Measurements from ENCODE around the gene GNAI1.

The GNAI1 gene

GRCh38 chr7:80208700-80209099, 74.1 kb downstream of the GNAI1 start:
- no peak for DNase-seq (ENCODE audit: low spot score)
- FAIRE-seq = no peak

- FAIRE-seq = no peak
Measured at GRCh38 chr7:80210400-80210799, 75.8 kb downstream of the GNAI1 start.

GRCh38 chr7:80213814-80214213, 79.2 kb downstream of the GNAI1 start:
- FAIRE-seq (no peak), DNase-seq (ENCODE audit: low spot score) (no peak)

More at GRCh38 chr7:80210400-80210799, 75.8 kb downstream of the GNAI1 start:
- DNase-seq (ENCODE audit: low spot score) = no peak

- DNase-seq (ENCODE audit: low spot score) = no peak
Measured at GRCh38 chr7:80215734-80216133, 81.1 kb downstream of the GNAI1 start.

GRCh38 chr7:80216996-80217842, 82.6 kb downstream of the GNAI1 start:
- FAIRE-seq = no peak
- no peak for DNase-seq (ENCODE audit: low spot score)

More at GRCh38 chr7:80215734-80216133, 81.1 kb downstream of the GNAI1 start:
- no peak for FAIRE-seq

- FAIRE-seq = no peak
Measured at GRCh38 chr7:80218723-80219122, 84.1 kb downstream of the GNAI1 start.

GRCh38 chr7:80220022-80220634, 85.5 kb downstream of the GNAI1 start:
- FAIRE-seq (no peak), DNase-seq (ENCODE audit: low spot score) (no peak)

More at GRCh38 chr7:80218723-80219122, 84.1 kb downstream of the GNAI1 start:
- peak; percentile 34 for DNase-seq (ENCODE audit: low spot score)

- no peak for DNase-seq (ENCODE audit: low spot score)
- no peak for FAIRE-seq
Measured at GRCh38 chr7:80224415-80224814, 89.8 kb downstream of the GNAI1 start.

GRCh38 chr7:80225361-80225760, 90.7 kb downstream of the GNAI1 start:
- FAIRE-seq (no peak), DNase-seq (ENCODE audit: low spot score) (no peak)

- FAIRE-seq = no peak
- no peak for DNase-seq (ENCODE audit: low spot score)
Measured at GRCh38 chr7:80226629-80227028, 92.0 kb downstream of the GNAI1 start.

GRCh38 chr7:80230327-80230726, 95.7 kb downstream of the GNAI1 start:
- DNase-seq (ENCODE audit: low spot score) (no peak), FAIRE-seq (no peak)

- FAIRE-seq (no peak), DNase-seq (ENCODE audit: low spot score) (no peak)
Measured at GRCh38 chr7:80231707-80232106, 97.1 kb downstream of the GNAI1 start.

GRCh38 chr7:80232979-80233724, 98.5 kb downstream of the GNAI1 start:
- no peak for DNase-seq (ENCODE audit: low spot score)
- FAIRE-seq = peak; percentile 65

- FAIRE-seq = no peak
- no peak for DNase-seq (ENCODE audit: low spot score)
Measured at GRCh38 chr7:80235334-80235733, 100.7 kb downstream of the GNAI1 start.

- FAIRE-seq (no peak), DNase-seq (ENCODE audit: low spot score) (no peak)
Measured at GRCh38 chr7:80236681-80237080, 102.0 kb downstream of the GNAI1 start.

- no peak for DNase-seq (ENCODE audit: low spot score)
- no peak for FAIRE-seq
Measured at GRCh38 chr7:80240265-80241025, 105.8 kb downstream of the GNAI1 start.

- no peak for DNase-seq (ENCODE audit: low spot score)
- FAIRE-seq = no peak
Measured at GRCh38 chr7:80241671-80242070, 107.0 kb downstream of the GNAI1 start.

- FAIRE-seq (no peak), DNase-seq (ENCODE audit: low spot score) (no peak)
Measured at GRCh38 chr7:80243425-80243824, 108.8 kb downstream of the GNAI1 start.

- DNase-seq (ENCODE audit: low spot score) = no peak
- no peak for FAIRE-seq
Measured at GRCh38 chr7:80244206-80244916, 109.7 kb downstream of the GNAI1 start.

GRCh38 chr7:80247144-80247543, 112.5 kb downstream of the GNAI1 start:
- no peak for FAIRE-seq

GRCh38 chr7:80247891-80248290, 113.3 kb downstream of the GNAI1 start:
- FAIRE-seq = peak; percentile 91
- no peak for DNase-seq (ENCODE audit: low spot score)

More at GRCh38 chr7:80247144-80247543, 112.5 kb downstream of the GNAI1 start:
- no peak for DNase-seq (ENCODE audit: low spot score)
